A549 (cell line): ENCODE measurements around the gene PITPNB. TPM values are rescaled to one million over a fixed set of nuclear protein-coding genes. Genes with fewer than 3 reads are reported as not detected.

Experiments used
- ATAC-seq, 2 experiments: fragments of 200-7000 bp in 1 of 2; fragments of >200 bp in 1 of 2; cut with Nextera tagmentation in 1 of 2; cut with Tn5 transposase in 1 of 2; 3 replicates each; pipeline versions ENCODE4 v1.8.0 to v1.9.1; 2018 to 2020; ENCODE audit warnings: mild to moderate bottlenecking in 1 of 2, moderate library complexity in 1 of 2
- CTCF ChIA-PET: fragments of 300-600 bp; sonication (Branson Sonifier 250); formaldehyde crosslinking; extraction: SDS; loops from one replicate; lab custom pipeline; 2021; ENCODE audit warnings: antibody characterized with exemption, inconsistent platforms; lab: Yijun Ruan, JAX
- POLR2A ChIA-PET: fragments of 350-600 bp; formaldehyde crosslinking; extraction: SDS; loops from one replicate; lab custom pipeline; 2021; ENCODE audit warnings: antibody characterized with exemption, inconsistent platforms; lab: Yijun Ruan, JAX
- DNase-seq, 2 experiments: peaks; one replicate each; pipeline versions ENCODE4 v3.0.0 to v3.0.0-alpha.2; 2011 to 2016; ENCODE audit warnings: low read depth in 1 of 2, low spot score in 1 of 2
- FAIRE-seq: peaks from 2 replicates; lab custom pipeline; 2011; peaks lifted over from hg19 to GRCh38; lab: Jason Lieb, UNC
- H3K27ac ChIP-seq, 2 experiments: fragments of >200 bp; sonication (Bioruptor Twin); formaldehyde crosslinking; 3 replicates each; pipeline ENCODE4 v1.5.1; 2016 to 2017
- H3K4me1 ChIP-seq: fragments of >200 bp; sonication (Bioruptor Twin); formaldehyde crosslinking; 3 replicates; pipeline ENCODE4 v1.6.1; 2016
- H3K4me2 ChIP-seq: fragments of >200 bp; sonication (Bioruptor Twin); formaldehyde crosslinking; 3 replicates; pipeline ENCODE4 v1.6.1; 2016
- H3K4me3 ChIP-seq: fragments of >200 bp; sonication (Bioruptor Twin); formaldehyde crosslinking; 3 replicates; pipeline ENCODE4 v1.5.1; 2016
- H3K9me3 ChIP-seq: fragments of >200 bp; sonication (Bioruptor Twin); formaldehyde crosslinking; 3 replicates; pipeline ENCODE4 v1.6.1; 2016
- CBX2 ChIP-seq: fragments of 200-600 bp; sonication (generic); IDR thresholded peaks from 2 replicates; pipeline ENCODE4 v1.6.1; 2016; ENCODE audit warnings: low read depth, mild to moderate bottlenecking, borderline replicate concordance
- CBX8 ChIP-seq: fragments of 200-600 bp; sonication (generic); IDR thresholded peaks from 2 replicates; pipeline ENCODE4 v1.6.1; 2016
- CEBPB ChIP-seq, 2 experiments: fragments of >200 bp in 1 of 2; sonication (Bioruptor Twin) in 1 of 2; formaldehyde crosslinking in 1 of 2; IDR thresholded peaks; 2 replicates each; pipeline ENCODE4 v1.6.1; 2012 to 2016
- ELK1 ChIP-seq: fragments of 150-350 bp; IDR thresholded peaks from 2 replicates; pipeline ENCODE4 v1.6.1; 2014; ENCODE audit warnings: low read depth, mild to moderate bottlenecking, low read length
- ESRRA ChIP-seq: fragments of 150-350 bp; IDR thresholded peaks from 2 replicates; pipeline ENCODE4 v1.6.1; 2014; ENCODE audit warnings: mild to moderate bottlenecking, low read length, borderline replicate concordance
- FOSB ChIP-seq: fragments of 250-450 bp; sonication (Bioruptor Pico); IDR thresholded peaks from 2 replicates; pipeline ENCODE4 v1.5.0; 2020; ENCODE audit warnings: mild to moderate bottlenecking, moderate library complexity
- FOSL2 ChIP-seq, 2 experiments: fragments of 450-650 bp in 1 of 2; fragments of >200 bp in 1 of 2; sonication (Bioruptor Twin) in 1 of 2; formaldehyde crosslinking; IDR thresholded peaks; 2 replicates each; pipeline versions ENCODE4 v1.5.0 to v1.6.1; 2016 to 2020; ENCODE audit warnings: mild to moderate bottlenecking in 1 of 2, moderate library complexity in 1 of 2
- FOXS1 ChIP-seq: fragments of 250-450 bp; sonication (Bioruptor Pico); IDR thresholded peaks from 2 replicates; pipeline ENCODE4 v1.5.0; 2020; ENCODE audit warnings: mild to moderate bottlenecking, moderate library complexity
- HES2 ChIP-seq: fragments of >200 bp; sonication (Bioruptor Twin); formaldehyde crosslinking; IDR thresholded peaks from 2 replicates; pipeline ENCODE4 v1.6.1; 2016
- HOXB13 ChIP-seq: fragments of 250-450 bp; sonication (Bioruptor Pico); IDR thresholded peaks from 2 replicates; pipeline ENCODE4 v1.5.0; 2020; ENCODE audit warnings: low read depth, mild to moderate bottlenecking, moderate library complexity
- JUN ChIP-seq, 2 experiments: fragments of >200 bp; sonication (Bioruptor Twin); formaldehyde crosslinking; IDR thresholded peaks; 2 replicates in 1 of 2; 3 replicates in 1 of 2; pipeline ENCODE4 v1.6.1; 2016 to 2017
- MAFK ChIP-seq: fragments of 450-650 bp; IDR thresholded peaks from 2 replicates; pipeline ENCODE4 v1.6.1; 2014; ENCODE audit not compliant: partially characterized antibody
- MYC ChIP-seq: IDR thresholded peaks from 2 replicates; pipeline ENCODE4 v1.6.1; 2012; ENCODE audit warnings: mild to moderate bottlenecking, inconsistent platforms, low read length, improper control_type of control experiment, borderline replicate concordance
- NFE2L2 ChIP-seq: fragments of 150-350 bp; conservative IDR thresholded peaks from 2 replicates; pipeline ENCODE4 v1.6.1; 2014; ENCODE audit warnings: low read length
- NPAS2 ChIP-seq: fragments of 250-450 bp; sonication (Bioruptor Pico); IDR thresholded peaks from 2 replicates; pipeline ENCODE4 v1.8.0; 2022; ENCODE audit warnings: mild to moderate bottlenecking, moderate library complexity, borderline replicate concordance
- NR3C1 ChIP-seq: fragments of >200 bp; sonication (Bioruptor Twin); formaldehyde crosslinking; IDR thresholded peaks from 3 replicates; pipeline ENCODE4 v1.6.1; 2017
- PHF8 ChIP-seq: fragments of 200-600 bp; sonication (generic); IDR thresholded peaks from 2 replicates; pipeline ENCODE4 v1.6.1; 2016; ENCODE audit warnings: low read depth, mild to moderate bottlenecking, antibody characterized with exemption, moderate library complexity, borderline replicate concordance
- POLR2A ChIP-seq: IDR thresholded peaks from 2 replicates; pipeline ENCODE4 v1.6.1; 2012; ENCODE audit warnings: mild to moderate bottlenecking, low read length
- POLR2AphosphoS2 ChIP-seq: conservative IDR thresholded peaks from 2 replicates; pipeline ENCODE4 v1.6.1; 2012; ENCODE audit warnings: low read length, improper control_type of control experiment, inconsistent platforms
- RARB ChIP-seq: fragments of 250-450 bp; sonication (Bioruptor Pico); IDR thresholded peaks from 2 replicates; pipeline ENCODE4 v1.8.0; 2021; ENCODE audit warnings: mild to moderate bottlenecking, moderate library complexity
- REST ChIP-seq: fragments of 200-600 bp; sonication (generic); IDR thresholded peaks from 2 replicates; pipeline ENCODE4 v1.6.1; 2016; ENCODE audit warnings: antibody characterized with exemption, mild to moderate bottlenecking, moderate library complexity
- RFX5 ChIP-seq: fragments of 450-650 bp; IDR thresholded peaks from 2 replicates; pipeline ENCODE4 v1.7.1; 2014; ENCODE audit warnings: antibody characterized with exemption, mild to moderate bottlenecking, moderate library complexity
- TFCP2L1 ChIP-seq: fragments of 250-450 bp; sonication (Bioruptor Pico); IDR thresholded peaks from 2 replicates; pipeline ENCODE4 v1.5.0; 2021; ENCODE audit warnings: mild to moderate bottlenecking
- TP53 ChIP-seq: fragments of 250-450 bp; sonication (Bioruptor Pico); IDR thresholded peaks from 2 replicates; pipeline ENCODE4 v1.5.0; 2021; ENCODE audit warnings: mild to moderate bottlenecking, moderate library complexity
- USF2 ChIP-seq: fragments of 450-650 bp; IDR thresholded peaks from 2 replicates; pipeline ENCODE4 v1.6.1; 2014; ENCODE audit warnings: antibody characterized with exemption
- ZNF302 ChIP-seq: fragments of 250-450 bp; sonication (Bioruptor Pico); IDR thresholded peaks from 2 replicates; pipeline ENCODE4 v1.9.0; 2021; ENCODE audit warnings: inconsistent platforms, mild to moderate bottlenecking, moderate library complexity
- WGBS: methylation state at CpG from one replicate; pipeline ENCODE4 v1.1.6; 2017; ENCODE audit errors: missing lambda C conversion rate; 5-methylcytosine and 5-hydroxymethylcytosine counted together
- polyA plus RNA-seq, 4 experiments: library from polyadenylated mRNA; depleted of rRNA in 3 of 4; stranded (reverse); fragments of >200 nt; fragmentation: RNase III in 1 of 4; extraction: RNeasy Plus Mini Kit Qiagen cat#74134 plus additional on column Dnase treatment in 1 of 4; gene quantifications; 2 replicates in 3 of 4; 3 replicates in 1 of 4; pipeline ENCODE4 v1.2.3, GENCODE V29; 2011 to 2017

PITPNB gene
- polyA plus RNA-seq, 2 of the 4 experiments (the other 2 are of a cell fraction) = 45.8 to 52.1 TPM

- 90% methylated on average over 9 of the region's 9 CpGs for WGBS
- no peak for ATAC-seq
- no peak for FAIRE-seq
- no peak overlapping the region for H3K27ac ChIP-seq
- no peak overlapping the region for H3K4me3 ChIP-seq
- DNase-seq = no peak
- H3K4me2 ChIP-seq = no peak overlapping the region
- H3K4me1 ChIP-seq = no peaks in the 10 kb centered on the region
- TF ChIP-seq CBX2 (no peak), RARB (CRISPR knock-in tag) (no peak), MAFK (no peak), PHF8 (no peak), USF2 (no peak), POLR2AphosphoS2 (no peak), ZNF302 (no peak), REST (no peak), FOXS1 (CRISPR knock-in tag) (no peak), HOXB13 (CRISPR knock-in tag) (no peak), FOSL2 (IDR thresholded peaks at IDR 0.05) (no peak), FOSL2 (CRISPR knock-in tag; IDR thresholded peaks at IDR 0.05) (no peak)
- ChIA-PET CTCF (no interaction called here), POLR2A (no interaction called here)
- no peaks in the 10 kb centered on the region for H3K9me3 ChIP-seq
These were observed 72.1 kb downstream of the PITPNB start for GRCh38 chr22:27846910-27847309.

- no peaks in the 10 kb centered on the region for H3K4me1 ChIP-seq
- CTCF ChIA-PET = no interaction called here
- no peak for TF ChIP-seq ELK1
- TF ChIP-seq TP53 (CRISPR knock-in tag) = no peak
- no peak for TF ChIP-seq HES2
- TF ChIP-seq JUN (IDR thresholded peaks at IDR 0.05) = no peak
- TF ChIP-seq CBX2 = no peak
- no peak for TF ChIP-seq POLR2A
- no peak for TF ChIP-seq CEBPB (IDR thresholded peaks at IDR 0.05)
- no peak for TF ChIP-seq TFCP2L1 (CRISPR knock-in tag)
- TF ChIP-seq NFE2L2 = no peak
- no peak for TF ChIP-seq FOSB (CRISPR knock-in tag)
- no peak for TF ChIP-seq NR3C1
- no peak for TF ChIP-seq RFX5
- no peak for TF ChIP-seq ESRRA
- no peak for TF ChIP-seq NPAS2 (CRISPR knock-in tag)
- TF ChIP-seq CBX8 = no peak
- no peak for TF ChIP-seq MYC
- TF ChIP-seq, all 56 proteins: peak for 0
- POLR2A ChIA-PET = no interaction called here
- H3K9me3 ChIP-seq = no peaks in the 10 kb centered on the region
- ATAC-seq (no peak), FAIRE-seq (no peak), DNase-seq (no peak)
- no peak overlapping the region for H3K27ac ChIP-seq
- H3K4me3 ChIP-seq = no peak overlapping the region
- 85% methylated on average over 5 of the region's 5 CpGs for WGBS
- H3K4me2 ChIP-seq = no peak overlapping the region
These were observed 72.8 kb downstream of the PITPNB start for GRCh38 chr22:27846248-27846757.
